Calu3 (cell line): ENCODE data around the gene LMBRD1. TPM values are rescaled to one million over a fixed set of nuclear protein-coding genes. Genes with fewer than 3 reads are reported as not detected.

Source experiments
- BruUV-seq: library from RNA; stranded (reverse); fragments of 400-500 nt; replicated peaks from 2 replicates; lab custom pipeline; 2021; lab: Mats Ljungman, UMichigan
- CTCF ChIA-PET: fragments of 300-600 bp; sonication (Branson Sonifier 250); formaldehyde crosslinking; loops from one replicate; lab custom pipeline; 2022; ENCODE audit warnings: antibody characterized with exemption; lab: Charles Lee
- DNase-seq: peaks from one replicate; pipeline ENCODE4 v3.0.0; 2022
- H3K27ac Mint-ChIP-seq: one replicate; pipeline ENCODE4 v1.8.0; 2022; ENCODE audit warnings: mixed read lengths; ENCODE audit not compliant: unreplicated experiment
- H3K27me3 Mint-ChIP-seq: one replicate; pipeline ENCODE4 v1.8.0; 2022; ENCODE audit warnings: mixed read lengths; ENCODE audit not compliant: unreplicated experiment
- H3K36me3 Mint-ChIP-seq: one replicate; pipeline ENCODE4 v1.8.0; 2022; ENCODE audit warnings: mild to moderate bottlenecking, moderate library complexity, mixed read lengths; ENCODE audit not compliant: insufficient read depth, unreplicated experiment
- H3K4me1 Mint-ChIP-seq: one replicate; pipeline ENCODE4 v1.8.0; 2022; ENCODE audit warnings: mild to moderate bottlenecking, low read depth, mixed read lengths; ENCODE audit not compliant: unreplicated experiment
- H3K4me3 Mint-ChIP-seq: one replicate; pipeline ENCODE4 v1.8.0; 2022; ENCODE audit warnings: mild to moderate bottlenecking, low read depth, moderate library complexity, mixed read lengths; ENCODE audit not compliant: unreplicated experiment
- H3K9me3 Mint-ChIP-seq: one replicate; pipeline ENCODE4 v1.8.0; 2022; ENCODE audit warnings: low read depth, mixed read lengths; ENCODE audit not compliant: unreplicated experiment
- intact Hi-C: fragments of 100-400 bp; cut with micrococcal nuclease; formaldehyde crosslinking; loops from one replicate; pipeline ENCODE4 v1.10.0; 2022; ENCODE audit not compliant: unreplicated experiment
- total RNA-seq: library from RNA; stranded (reverse); gene quantifications from 2 replicates; pipeline ENCODE4 v1.2.3, GENCODE V29; 2022
- TF ChIP-seq, protein P1 (sequence below): fragments of 200-600 bp; IDR thresholded peaks from one replicate; pipeline ENCODE4 v1.8.0; 2022; ENCODE audit warnings: antibody characterized with exemption; ENCODE audit not compliant: unreplicated experiment

Gene LMBRD1
- total RNA-seq, 1 experiment from 2014 or later: 36.6 TPM

- CTCF ChIA-PET: no interaction called here
- Mint-ChIP-seq H3K4me3 (no peak overlapping the region), H3K9me3 (no peaks in the 10 kb centered on the region), H3K27me3 (peaks cover 6% of the 10 kb centered on the region), H3K4me1 (no peaks in the 10 kb centered on the region), H3K27ac (no peak overlapping the region), H3K36me3 (no peaks in the 10 kb centered on the region)
- no TSS peak for BruUV-seq
- TF ChIP-seq, protein P1, sequence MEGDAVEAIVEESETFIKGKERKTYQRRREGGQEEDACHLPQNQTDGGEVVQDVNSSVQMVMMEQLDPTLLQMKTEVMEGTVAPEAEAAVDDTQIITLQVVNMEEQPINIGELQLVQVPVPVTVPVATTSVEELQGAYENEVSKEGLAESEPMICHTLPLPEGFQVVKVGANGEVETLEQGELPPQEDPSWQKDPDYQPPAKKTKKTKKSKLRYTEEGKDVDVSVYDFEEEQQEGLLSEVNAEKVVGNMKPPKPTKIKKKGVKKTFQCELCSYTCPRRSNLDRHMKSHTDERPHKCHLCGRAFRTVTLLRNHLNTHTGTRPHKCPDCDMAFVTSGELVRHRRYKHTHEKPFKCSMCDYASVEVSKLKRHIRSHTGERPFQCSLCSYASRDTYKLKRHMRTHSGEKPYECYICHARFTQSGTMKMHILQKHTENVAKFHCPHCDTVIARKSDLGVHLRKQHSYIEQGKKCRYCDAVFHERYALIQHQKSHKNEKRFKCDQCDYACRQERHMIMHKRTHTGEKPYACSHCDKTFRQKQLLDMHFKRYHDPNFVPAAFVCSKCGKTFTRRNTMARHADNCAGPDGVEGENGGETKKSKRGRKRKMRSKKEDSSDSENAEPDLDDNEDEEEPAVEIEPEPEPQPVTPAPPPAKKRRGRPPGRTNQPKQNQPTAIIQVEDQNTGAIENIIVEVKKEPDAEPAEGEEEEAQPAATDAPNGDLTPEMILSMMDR: no peak
- no peak for DNase-seq
- intact Hi-C loops: no loop called here
These were observed 131.4 kb downstream of the LMBRD1 start for GRCh38 chr6:69665437-69665836.

GRCh38 chr6:69664551-69664950, 132.3 kb downstream of the LMBRD1 start:
- no TSS peak for BruUV-seq
- intact Hi-C loops: no loop called here

DNA sequence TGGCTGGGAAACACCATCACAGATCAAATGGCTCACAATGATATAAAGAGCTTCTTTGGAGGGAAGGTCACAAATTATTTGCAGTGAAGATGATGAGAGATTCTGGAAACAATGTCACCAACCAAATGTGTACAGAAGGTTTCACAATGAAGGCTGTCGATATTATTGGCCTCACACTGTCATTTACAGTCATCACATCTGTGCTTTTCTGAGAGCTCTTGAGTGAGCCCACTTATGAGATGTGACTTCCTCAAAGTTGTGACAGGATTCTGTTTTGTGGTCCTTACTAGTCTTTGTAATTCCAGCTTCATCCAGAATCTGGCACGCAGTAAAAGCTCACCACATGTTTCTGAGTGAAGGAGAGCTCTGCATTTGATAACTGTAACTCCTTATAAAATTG, 133.6 kb downstream of the LMBRD1 start:
- H3K4me3 Mint-ChIP-seq: no peak overlapping the region
- H3K27me3 Mint-ChIP-seq: peaks cover 17% of the 10 kb centered on the region
- no TSS peak for BruUV-seq
- no peak overlapping the region for H3K27ac Mint-ChIP-seq
- H3K36me3 Mint-ChIP-seq: no peaks in the 10 kb centered on the region
- no peaks in the 10 kb centered on the region for H3K9me3 Mint-ChIP-seq
- no peak for DNase-seq
- CTCF ChIA-PET: no interaction called here
- H3K4me1 Mint-ChIP-seq: no peaks in the 10 kb centered on the region
- intact Hi-C loops: no loop called here
- TF ChIP-seq, protein P1: no peak

More at GRCh38 chr6:69664551-69664950, 132.3 kb downstream of the LMBRD1 start:
- no peaks in the 10 kb centered on the region for H3K9me3 Mint-ChIP-seq
- TF ChIP-seq, protein P1: no peak
- CTCF ChIA-PET: no interaction called here
- H3K4me3 Mint-ChIP-seq: no peak overlapping the region
- no peaks in the 10 kb centered on the region for H3K4me1 Mint-ChIP-seq
- no peaks in the 10 kb centered on the region for H3K36me3 Mint-ChIP-seq
- H3K27me3 Mint-ChIP-seq: peaks cover 15% of the 10 kb centered on the region
- DNase-seq: no peak
- no peak overlapping the region for H3K27ac Mint-ChIP-seq

DNA sequence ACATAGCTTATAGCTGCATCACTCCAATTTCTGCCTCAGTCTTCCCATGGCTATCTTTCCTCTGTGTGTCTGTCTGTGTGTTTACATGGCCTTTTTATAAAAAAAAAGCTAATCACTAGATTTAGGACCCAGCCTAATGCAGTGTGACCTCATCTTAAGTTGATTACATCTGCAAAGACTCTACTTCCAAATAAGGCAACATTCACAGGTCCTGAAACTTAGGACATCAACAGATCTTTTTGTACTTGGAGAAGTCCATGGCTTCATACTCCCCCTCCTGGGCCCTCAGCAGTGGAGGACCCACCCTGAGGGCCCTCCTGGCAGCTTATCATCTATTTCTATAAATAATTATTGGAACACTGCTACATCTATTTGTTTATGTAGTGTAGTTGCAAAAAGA, 146.1 kb downstream of the LMBRD1 start:
- H3K4me1 Mint-ChIP-seq: no peaks in the 10 kb centered on the region
- peaks cover 3% of the 10 kb centered on the region for H3K9me3 Mint-ChIP-seq
- H3K27ac Mint-ChIP-seq: no peak overlapping the region
- DNase-seq: no peak
- CTCF ChIA-PET: no interaction called here
- intact Hi-C loops: no loop called here
- BruUV-seq: no TSS peak
- TF ChIP-seq, protein P1: no peak
- H3K4me3 Mint-ChIP-seq: no peak overlapping the region
- H3K36me3 Mint-ChIP-seq: no peaks in the 10 kb centered on the region
- no peaks in the 10 kb centered on the region for H3K27me3 Mint-ChIP-seq
